Heart left ventricle (tissue), 16 donors: Measurements from ENCODE around the gene SAP30BP. TPM values are rescaled to one million over a fixed set of nuclear protein-coding genes. Genes with fewer than 3 reads are reported as not detected.

Experiments used
- ATAC-seq, 4 donors: fragments of 200-7000 bp; cut with Tn5 transposase; one replicate each; pipeline ENCODE4 v1.9.1; 2020 to 2022; ENCODE audit warnings: moderate library complexity in 4 of 4, mild to moderate bottlenecking in 3 of 4, moderate number of reproducible peaks in 1 of 4
- DNase-seq, 5 donors: peaks; one replicate each; pipeline ENCODE4 v3.0.0-alpha.2; 2020
- H3K27ac ChIP-seq, 12 donors: fragments of 200-600 bp; sonication (generic) in 4 of 12; one replicate each; pipeline versions ENCODE4 v1.5.0 to v1.8.0; 2016 to 2022; ENCODE audit warnings: mild to moderate bottlenecking in 2 of 12
- H3K27me3 ChIP-seq, 9 donors: fragments of 200-600 bp; sonication (generic) in 2 of 9; one replicate each; pipeline versions ENCODE4 v1.5.1 to v1.8.0; 2016 to 2022; ENCODE audit warnings: mild to moderate bottlenecking in 3 of 9
- H3K36me3 ChIP-seq, 9 donors: fragments of 200-600 bp; sonication (generic) in 2 of 9; one replicate each; pipeline versions ENCODE4 v1.5.0 to v1.8.0; 2018 to 2022; ENCODE audit warnings: mild to moderate bottlenecking in 2 of 9
- H3K4me1 ChIP-seq, 12 donors: fragments of 200-600 bp; sonication (generic) in 4 of 12; one replicate each; pipeline versions ENCODE4 v1.5.0 to v1.8.0; 2016 to 2022; ENCODE audit warnings: mild to moderate bottlenecking in 3 of 12
- H3K4me3 ChIP-seq, 12 donors: fragments of 200-600 bp; sonication (generic) in 4 of 12; one replicate each; pipeline versions ENCODE4 v1.5.0 to v1.8.0; 2017 to 2022; ENCODE audit warnings: mild to moderate bottlenecking in 9 of 12, moderate library complexity in 4 of 12
- H3K9me3 ChIP-seq, 12 donors: fragments of 200-600 bp; sonication (generic) in 4 of 12; one replicate each; pipeline versions ENCODE4 v1.5.0 to v1.8.0; 2016 to 2022; ENCODE audit warnings: mild to moderate bottlenecking in 1 of 12
- CTCF ChIP-seq, 12 donors: fragments of 200-600 bp; sonication (generic) in 4 of 12; IDR thresholded peaks; one replicate each; pipeline versions ENCODE4 v1.5.0 to v1.8.0; 2018 to 2022; ENCODE audit warnings: antibody characterized with exemption in 12 of 12, mild to moderate bottlenecking in 5 of 12
- POLR2A ChIP-seq, 2 donors: fragments of 450-650 bp; IDR thresholded peaks; one replicate each; pipeline ENCODE4 v1.6.1; 2017; ENCODE audit warnings: antibody characterized with exemption in 2 of 2, mild to moderate bottlenecking in 2 of 2, moderate library complexity in 2 of 2
- WGBS, 4 donors: extraction: QIAGEN DNeasy Blood & Tissue Kit in 2 of 4; methylation state at CpG; one replicate each; pipeline versions ENCODE4 v1.1.5 to v1.1.7; 2013 to 2018; 5-methylcytosine and 5-hydroxymethylcytosine counted together
- intact Hi-C, 10 donors: fragments of 100-400 bp; cut with DNase I; formaldehyde crosslinking; loops; one replicate each; pipeline versions ENCODE4 v1.11.1 to v1.14.2; 2022
- polyA plus RNA-seq, 2 donors: library from polyadenylated mRNA; stranded (reverse); fragments of 200-250 nt; gene quantifications; one replicate each; pipeline ENCODE4 v1.2.3, GENCODE V29; 2013
- total RNA-seq, 9 donors: library from RNA; depleted of rRNA in 2 of 9; stranded (reverse); fragments of >200 nt in 2 of 9; fragmentation: NEBNext Ultra II Directional in 3 of 9; extraction: Animal tissue kit (Norgen Biotek cat#: 25700) in 3 of 9; gene quantifications; one replicate each; pipeline versions ENCODE4 v1.1.0 to v1.2.4, GENCODE V29; 2016 to 2023
- donor health status: ischemic (EF 13 %, LVEDD 7.1; RV severe dilation, severe dysfunction).
- donor health status: healthy with polysubstance abuse.
- donor health status: DM: no; HTN: yes; CAD: no.
- donor health status: DM: no; HTN: no; CAD: no.
- donor health status: ischemic (EF 25% LVEDD 6.9; RV normal size, moderate dysfunction).
- donor health status: ischemic (EF 25% LVEDD 5.7; RV mildly dilated, moderate dysfunction).
- donor health status: healthy.
- donor health status: DM: yes; HTN: yes; CAD: no.
- donor health status: ischemic (EF 35%, LVEDD 5.7; RV mildly dilated, moderate dysfunction).
- donor health status: nonischemic (EF 11% LVEDD 7.7; RV severe dilation, severe dysfunction).
- donor health status: DM: yes; HTN: yes; CAD: no.
- donor health status: PGD.
- donor health status: ischemic (EF 29% LVEDD 5.4; RV normal size, mild dysfunction).
- donor health status: nonischemic (EF 23%, LVEDD 6.1; RV moderate dilation, normal function).

The SAP30BP gene
- total and polyA plus RNA-seq, 11 donors = 40.9 to 121 (median 54.6) TPM

- intact Hi-C loops = no loop called here
- Histone ChIP-seq H3K4me3 (no peak overlapping the region), H3K27me3 (no peaks in the 10 kb centered on the region), H3K4me1 (peaks cover 2 to 79% (median 59%) of the 10 kb centered on the region in 12 donors), H3K9me3 (no peaks in the 10 kb centered on the region), H3K36me3 (peaks cover 0 to 29% (median 9%) of the 10 kb centered on the region in 9 donors), H3K27ac (peak overlapping the region in 2 of 12 donors; percentile 31 to 74)
- WGBS, 4 donors = 61 to 66% (median 63%) methylated on average over 4 of the region's 4 CpGs
- no peak for ATAC-seq
- no peak for DNase-seq
- TF ChIP-seq CTCF (IDR thresholded peaks at IDR 0.05) = no peak
- no peak for TF ChIP-seq POLR2A (IDR thresholded peaks at IDR 0.05)
Observed at GRCh38 chr17:75683583-75683982, 16.4 kb downstream of the SAP30BP start.

- Histone ChIP-seq H3K4me3 (no peak overlapping the region), H3K36me3 (peaks cover 0 to 23% (median 7%) of the 10 kb centered on the region in 9 donors), H3K4me1 (peaks cover 2 to 84% (median 61%) of the 10 kb centered on the region in 12 donors), H3K27ac (peak overlapping the region in 8 of 12 donors; percentile 13 to 74 (median 62)), H3K9me3 (no peaks in the 10 kb centered on the region), H3K27me3 (no peaks in the 10 kb centered on the region)
- DNase-seq (no peak), ATAC-seq (peak in 2 of 4 donors; percentile 38 to 45)
- intact Hi-C loops = no loop called here
- WGBS, 4 donors = 86 to 93% (median 91%) methylated on average over 5 of the region's 5 CpGs
- no peak for TF ChIP-seq CTCF (IDR thresholded peaks at IDR 0.05)
- TF ChIP-seq POLR2A (IDR thresholded peaks at IDR 0.05) = no peak
Observed at GRCh38 chr17:75684249-75684648, 17.1 kb downstream of the SAP30BP start.

- Histone ChIP-seq H3K27ac (peak overlapping the region in 9 of 12 donors; percentile 28 to 77 (median 70)), H3K4me1 (peaks cover 2 to 81% (median 59%) of the 10 kb centered on the region in 12 donors), H3K4me3 (no peak overlapping the region), H3K9me3 (no peaks in the 10 kb centered on the region), H3K36me3 (peaks cover 0 to 17% (median 9%) of the 10 kb centered on the region in 9 donors), H3K27me3 (no peaks in the 10 kb centered on the region)
- peak in 1 of 4 donors; percentile 23 for ATAC-seq
- 48 to 61% (median 61%) methylated on average over 7 of the region's 7 CpGs for WGBS, 4 donors
- no peak for DNase-seq
- intact Hi-C loops = no loop called here
- no peak for TF ChIP-seq CTCF (IDR thresholded peaks at IDR 0.05)
- TF ChIP-seq POLR2A (IDR thresholded peaks at IDR 0.05) = no peak
Observed at GRCh38 chr17:75684924-75685323, 17.8 kb downstream of the SAP30BP start.

GRCh38 chr17:75685499-75685898 is 18.4 kb downstream of the SAP30BP start:
- no peak for ATAC-seq
- 56 to 72% (median 62%) methylated on average over 3 of the region's 3 CpGs for WGBS, 4 donors
- H3K4me1 ChIP-seq = peaks cover 2 to 75% (median 57%) of the 10 kb centered on the region in 12 donors
- intact Hi-C loops = no loop called here
- peak overlapping the region in 10 of 12 donors; percentile 17 to 77 (median 62) for H3K27ac ChIP-seq
- H3K36me3 ChIP-seq = peaks cover 0 to 16% (median 5%) of the 10 kb centered on the region in 9 donors
- no peaks in the 10 kb centered on the region for H3K27me3 ChIP-seq
- no peaks in the 10 kb centered on the region for H3K9me3 ChIP-seq
- no peak overlapping the region for H3K4me3 ChIP-seq
- no peak for DNase-seq
- TF ChIP-seq POLR2A (IDR thresholded peaks at IDR 0.05) = no peak
- no peak for TF ChIP-seq CTCF (IDR thresholded peaks at IDR 0.05)
